Kidney (tissue), 19 donors: Measurements from ENCODE around the gene ADGRL1. TPM values are rescaled to one million over a fixed set of nuclear protein-coding genes. Genes with fewer than 3 reads are reported as not detected.
"Not testable (repeated sequence)": the region's sequence is repeated elsewhere in the genome, so short reads cannot be mapped to it uniquely, and the experiment has no call there.

ENCODE experiments used
- DNase-seq, 5 donors: peaks; one replicate each; pipeline ENCODE4 v3.0.0-alpha.2; 2013 to 2020
- FAIRE-seq: peaks from 2 replicates; lab custom pipeline; 2012; peaks lifted over from hg19 to GRCh38; lab: Jason Lieb, UNC
- H3K27ac ChIP-seq, 2 donors: one replicate each; pipeline ENCODE4 v1.7.0; 2013; ENCODE audit warnings: low read depth in 2 of 2, low read length in 2 of 2, inconsistent platforms in 1 of 2
- H3K27me3 ChIP-seq: one replicate; pipeline ENCODE4 v1.7.1; 2013; ENCODE audit warnings: low read length, inconsistent platforms; ENCODE audit not compliant: control insufficient read depth, insufficient read depth
- H3K36me3 ChIP-seq, 3 donors: one replicate each; pipeline versions ENCODE4 v1.7.0 to v1.7.1; 2013; ENCODE audit warnings: low read length in 3 of 3, control low read depth in 1 of 3, inconsistent platforms in 1 of 3; ENCODE audit not compliant: insufficient read depth in 3 of 3, control insufficient read depth in 2 of 3
- H3K4me1 ChIP-seq, 3 donors: one replicate each; pipeline versions ENCODE4 v1.7.0 to v1.7.1; 2013; ENCODE audit warnings: low read length in 3 of 3, inconsistent platforms in 1 of 3, low read depth in 1 of 3; ENCODE audit not compliant: control insufficient read depth in 2 of 3, insufficient read depth in 2 of 3
- H3K4me3 ChIP-seq, 3 donors: one replicate each; pipeline versions ENCODE4 v1.7.0 to v1.8.1; 2013; ENCODE audit warnings: low read length in 3 of 3, control low read depth in 1 of 3, inconsistent platforms in 1 of 3
- H3K9ac ChIP-seq, 3 donors: one replicate each; pipeline versions ENCODE4 v1.7.0 to v1.7.1; 2013; ENCODE audit warnings: low read length in 3 of 3, control low read depth in 1 of 3, inconsistent platforms in 1 of 3
- H3K9me3 ChIP-seq, 3 donors: one replicate each; pipeline versions ENCODE4 v1.7.0 to v1.7.1; 2013; ENCODE audit warnings: low read length in 3 of 3, control low read depth in 1 of 3, inconsistent platforms in 1 of 3; ENCODE audit not compliant: control insufficient read depth in 2 of 3, insufficient read depth in 1 of 3
- intact Hi-C: fragments of 100-400 bp; cut with DNase I; formaldehyde crosslinking; loops from one replicate; pipeline ENCODE4 v1.11.1; 2022
- long read RNA-seq, 10 donors: library from polyadenylated mRNA in 1 of 10; unstranded in 1 of 10; transcript quantifications; one replicate each; pipeline ENCODE4 v2.0.0 and lab custom pipeline, GENCODE V29; 2021 to 2026
- polyA plus RNA-seq: library from polyadenylated mRNA; stranded (reverse); fragments of 350-450 nt; fragmentation: Illumina TruSeq; extraction: RNeasy Lipid Tissue Mini Kit (QIAGEN cat#74804); gene quantifications from one replicate; pipeline ENCODE4 v1.2.3, GENCODE V29; 2014; ENCODE audit warnings: low read depth, low replicate concordance; ENCODE audit not compliant: insufficient read depth
- total RNA-seq: library from RNA; stranded (reverse); fragmentation: NEBNext Ultra II Directional; extraction: Animal tissue kit (Norgen Biotek cat#: 25700); gene quantifications from one replicate; pipeline ENCODE4 v1.2.1, GENCODE V29; 2021
- donor health status: control.
- donor health status: control.
- donor health status: DM: yes; HTN: yes; CAD: no.
- donor health status: Normal renal cell carcinoma (clear cell type).

The ADGRL1 gene
- total RNA-seq (30.2 TPM), polyA plus RNA-seq (6.3 TPM)
- long read RNA-seq, donor 1, partial matches to known transcripts = 7 of 7 reads
- long read RNA-seq, donor 1, other reads (novel, unspliced or antisense) = 0 of 7 reads
- long read RNA-seq, donor 2, partial matches to known transcripts = 0 of 1 reads
- long read RNA-seq, donor 2, other reads (novel, unspliced or antisense) = 0 of 1 reads
- long read RNA-seq, donor 3, partial matches to known transcripts = 0 of 2 reads
- long read RNA-seq, donor 3, other reads (novel, unspliced or antisense) = 0 of 2 reads
- long read RNA-seq, donor 4, partial matches to known transcripts = 16 of 17 reads
- long read RNA-seq, donor 4, other reads (novel, unspliced or antisense) = 0 of 17 reads
- long read RNA-seq, donor 5 = 0 reads
- long read RNA-seq, donor 6 = 0 reads
- long read RNA-seq, donor 7, partial matches to known transcripts = 0 of 19 reads
- long read RNA-seq, donor 7, other reads (novel, unspliced or antisense) = 19 of 19 reads
- long read RNA-seq, donor 8, partial matches to known transcripts = 0 of 1 reads
- long read RNA-seq, donor 8, other reads (novel, unspliced or antisense) = 0 of 1 reads
- long read RNA-seq, donor 9 = 0 reads
- long read RNA-seq, donor 10, partial matches to known transcripts = 17 of 17 reads
- long read RNA-seq, donor 10, other reads (novel, unspliced or antisense) = 0 of 17 reads

GRCh38 chr19:14205452-14206287, at the start of gene ADGRL1:
Gene ADGRL1, minus strand, starts transcription at chr19:14206169. Its CDS starts 22,567 bp downstream, at chr19:14183602.
- H3K27ac ChIP-seq, H3K27me3 ChIP-seq, H3K4me1 ChIP-seq, H3K9me3 ChIP-seq, FAIRE-seq, H3K36me3 ChIP-seq: not testable (repeated sequence)
- peak in 3 of 5 donors; percentile 53 to 79 (median 73) for DNase-seq
- intact Hi-C loops = loop anchor here (10.0 kb wide), 1 partner anchor 139 kb away; no protein-coding TSS in a partner anchor
- H3K9ac ChIP-seq = peak within 1 kb of the TSS in 1 of 3 donors; percentile 5
- peak within 1 kb of the TSS; percentile 49 to 64 (median 56) for H3K4me3 ChIP-seq

GRCh38 chr19:14255316-14255715, 49.3 kb upstream of the ADGRL1 start:
- H3K36me3 ChIP-seq, FAIRE-seq, H3K27me3 ChIP-seq, DNase-seq, intact Hi-C loops, H3K4me3 ChIP-seq, H3K9me3 ChIP-seq, H3K27ac ChIP-seq, H3K9ac ChIP-seq, H3K4me1 ChIP-seq: not testable (repeated sequence)

DNA sequence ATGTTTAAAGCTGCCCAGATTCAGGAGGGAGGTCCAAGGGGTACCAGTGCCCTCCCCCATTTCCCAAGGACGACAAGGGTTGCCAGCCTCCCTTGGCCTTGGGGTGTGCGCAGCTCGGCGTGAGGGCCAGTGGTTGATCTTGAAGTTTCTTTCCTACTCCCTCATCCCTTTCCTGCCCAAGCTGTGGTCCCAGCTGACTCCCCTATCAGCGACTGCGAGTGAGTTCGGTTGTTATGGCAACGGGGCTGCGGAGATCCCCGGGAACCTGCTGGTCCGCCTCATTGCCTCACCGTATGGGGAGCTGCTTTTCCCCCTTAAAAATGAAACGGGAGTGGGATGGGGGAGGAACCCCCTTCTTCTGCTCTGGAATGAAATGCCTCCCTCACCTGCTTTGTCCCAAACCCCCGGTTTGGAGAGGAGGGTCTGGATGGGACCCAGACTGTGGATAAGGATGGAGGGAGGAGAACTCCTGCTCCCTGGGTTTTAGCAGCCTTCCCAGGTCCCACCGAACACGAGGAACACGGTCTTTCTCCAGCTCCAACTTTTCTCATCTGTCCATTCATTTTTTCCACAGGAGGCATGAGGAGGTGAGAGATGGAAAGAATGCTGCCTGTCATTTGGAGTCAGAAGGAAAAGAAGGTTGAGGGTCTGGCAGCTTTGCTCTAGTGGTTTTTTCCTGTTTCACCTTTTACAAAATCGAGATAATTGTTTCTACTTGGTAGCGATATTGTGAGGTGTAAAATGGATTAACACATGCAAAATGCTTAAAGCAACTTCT, 48.0 kb upstream of the ADGRL1 start:
- not testable (repeated sequence) for H3K27ac ChIP-seq, FAIRE-seq

GRCh38 chr19:14252136-14252535, 46.2 kb upstream of the ADGRL1 start:
- FAIRE-seq, H3K4me1 ChIP-seq, H3K4me3 ChIP-seq, H3K27ac ChIP-seq, H3K27me3 ChIP-seq, H3K9me3 ChIP-seq, H3K9ac ChIP-seq, H3K36me3 ChIP-seq, intact Hi-C loops, DNase-seq: not testable (repeated sequence)

More for the DNA sequence above, 48.0 kb upstream of the ADGRL1 start:
- H3K4me3 ChIP-seq, intact Hi-C loops, H3K9me3 ChIP-seq, H3K4me1 ChIP-seq, H3K9ac ChIP-seq, H3K27me3 ChIP-seq, H3K36me3 ChIP-seq: not testable (repeated sequence)
- DNase-seq = peak in 4 of 5 donors; percentile 68 to 81 (median 74)
